Suprapubic skin (tissue), 4 donors: ENCODE measurements around the gene NCAM1.

Experiments used
- CTCF ChIP-seq, 2 donors: fragments of 200-600 bp in 1 of 2; fragments of 450-650 bp in 1 of 2; sonication (generic) in 1 of 2; IDR thresholded peaks; one replicate each; pipeline ENCODE4 v1.5.1; 2016 to 2019; ENCODE audit warnings: antibody characterized with exemption in 2 of 2, mild to moderate bottlenecking in 1 of 2, moderate library complexity in 1 of 2
- EP300 ChIP-seq: sonication (generic); formaldehyde crosslinking; IDR thresholded peaks from one replicate; pipeline ENCODE4 v1.6.1; 2017; ENCODE audit warnings: antibody characterized with exemption
- POLR2A ChIP-seq, 2 donors: fragments of 450-650 bp; IDR thresholded peaks; one replicate each; pipeline ENCODE4 v1.6.1; 2017; ENCODE audit warnings: antibody characterized with exemption in 2 of 2, mild to moderate bottlenecking in 2 of 2, moderate library complexity in 2 of 2
- POLR2AphosphoS5 ChIP-seq, 3 donors: sonication (generic); formaldehyde crosslinking; IDR thresholded peaks; one replicate each; pipeline ENCODE4 v1.6.1; 2017; ENCODE audit warnings: antibody characterized with exemption in 3 of 3

- TF ChIP-seq CTCF (IDR thresholded peaks at IDR 0.05), result no peak
- no peak for TF ChIP-seq EP300
- TF ChIP-seq POLR2A (IDR thresholded peaks at IDR 0.05), result no peak
- no peak for TF ChIP-seq POLR2AphosphoS5 (IDR thresholded peaks at IDR 0.05)
Observed at GRCh38 chr11:113161711-113162591, 200.7 kb downstream of the NCAM1 start.
